ENCODE data around the gene TSPAN11. TPM values are rescaled to one million over a fixed set of nuclear protein-coding genes. Genes with fewer than 3 reads are reported as not detected.

Gene TSPAN11
- total and polyA plus RNA-seq, 2 of the 4 experiments (the other 2 are of a cell fraction), result 0.18 to 0.26 TPM

DNA sequence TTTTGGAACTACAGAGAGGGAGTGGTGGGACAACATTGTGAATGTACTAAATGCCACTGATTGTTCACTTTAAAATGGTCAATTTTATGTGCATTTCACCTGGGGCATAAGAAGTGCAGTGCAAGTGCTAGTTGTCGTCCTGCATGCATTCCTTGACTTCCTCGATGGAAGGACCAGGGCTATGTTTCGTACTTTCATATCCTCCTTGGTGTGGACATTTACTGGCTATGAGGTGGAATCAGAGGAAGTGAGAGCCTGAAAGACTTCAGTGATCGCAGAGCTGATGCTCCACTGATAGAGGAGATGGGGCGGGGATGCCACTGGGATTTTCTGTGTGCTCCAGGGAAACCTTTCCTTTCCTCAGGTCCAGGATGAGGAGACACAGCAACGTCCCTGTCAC is 93.0 kb downstream of the TSPAN11 start:
- ATAC-seq (ENCODE audit: low read depth), result no peak
- ChIA-PET CTCF (no interaction called here), POLR2A (ENCODE audit: unreplicated experiment) (no interaction called here)
- no peaks in the 10 kb centered on the region for H3K79me1 ChIP-seq (ENCODE audit: low read depth in 1 of 2, low read length in 2 of 2)
- no peaks in the 10 kb centered on the region for H3K4me1 ChIP-seq (ENCODE audit: control insufficient read depth, insufficient read depth, low read length)
- no peak overlapping the region for H3K9ac ChIP-seq (ENCODE audit: low read depth, low read length)
- H4K20me1 ChIP-seq (ENCODE audit: insufficient read depth, low read length), result no peaks in the 10 kb centered on the region
- no peak overlapping the region for H2BK20ac ChIP-seq (ENCODE audit: low read depth, low read length)
- no peaks in the 10 kb centered on the region; the same call in 1 of the 2 replicates for H3K9me1 ChIP-seq (ENCODE audit: insufficient read depth, low read length)
- no peak overlapping the region for H4K8ac ChIP-seq (ENCODE audit: low read depth in 2 of 2, low read length in 2 of 2)
- in situ Hi-C loops (cut with MboI; ENCODE audit: low sequenced_read_pairs), result no loop called here
- dilution Hi-C loops (cut with HindIII; ENCODE audit: low sequenced_read_pairs, unreplicated experiment), result no loop called here
- H2AK9ac ChIP-seq (replicated peaks; ENCODE audit: low read depth, low read length, poor library complexity), result no peak overlapping the region
- no peak overlapping the region for H3K4ac ChIP-seq (ENCODE audit: low read depth, low read length)
- H3K4me3 ChIP-seq (ENCODE audit: insufficient read depth, low read depth, low read length), result no peak overlapping the region
- H2AFZ ChIP-seq (replicated peaks; ENCODE audit: low read length, poor library complexity), result no peak overlapping the region
- no peak overlapping the region for H3K23ac ChIP-seq (ENCODE audit: low read depth, low read length)
- intact Hi-C loops (cut with micrococcal nuclease), result no loop called here
- H4K91ac ChIP-seq (ENCODE audit: insufficient read depth, low read depth, low read length), result no peak overlapping the region
- 77% methylated on average over 3 of the region's 6 CpGs; no CpG with 5 or more reads in 1 of the 2 experiments for WGBS, 2 experiments (ENCODE audit: extremely low coverage in 2 of 2, insufficient read length in 1 of 2)
- peaks cover 11% of the 10 kb centered on the region for H3K27me3 ChIP-seq (ENCODE audit: control insufficient read depth, insufficient read depth, low read length)
- BruUV-seq (replicated peaks), result no TSS peak
- no peak overlapping the region for H2AK5ac ChIP-seq (ENCODE audit: low read depth, low read length)
- H3K36me3 ChIP-seq (ENCODE audit: control insufficient read depth, insufficient read depth, low read length), result no peaks in the 10 kb centered on the region
- no peaks in the 10 kb centered on the region for H3K9me3 ChIP-seq (ENCODE audit: control insufficient read depth, insufficient read depth, low read length)
- DNase-seq, result no peak
- no peak overlapping the region for H3K4me2 ChIP-seq (ENCODE audit: low read depth, low read length)
- TF ChIP-seq RCOR1 (IDR thresholded peaks at IDR 0.05; ENCODE audit: insufficient replicate concordance, low read length) (no peak), CHD1 (IDR thresholded peaks at IDR 0.05; ENCODE audit: low read depth, low read length) (no peak), FOS (IDR thresholded peaks at IDR 0.05; ENCODE audit: low read depth, low read length) (no peak), POLR2A (IDR thresholded peaks at IDR 0.05; ENCODE audit: low read depth, low read length) (no peak), MAFK (IDR thresholded peaks at IDR 0.05; ENCODE audit: low read depth, low read length) (no peak), MXI1 (IDR thresholded peaks at IDR 0.05; ENCODE audit: borderline replicate concordance, low read depth, low read length) (no peak), CEBPB (IDR thresholded peaks at IDR 0.05; ENCODE audit: low read depth, low read length) (no peak), RFX5 (IDR thresholded peaks at IDR 0.05; ENCODE audit: low read depth, low read length) (no peak), RAD21 (IDR thresholded peaks at IDR 0.05; ENCODE audit: low read length) (no peak), NFE2L2 (IDR thresholded peaks at IDR 0.05; ENCODE audit: low read depth, low read length) (no peak), SMC3 (IDR thresholded peaks at IDR 0.05; ENCODE audit: low read depth, low read length) (no peak), BHLHE40 (IDR thresholded peaks at IDR 0.05; ENCODE audit: low read depth, low read length) (no peak), MAZ (IDR thresholded peaks at IDR 0.05; ENCODE audit: borderline replicate concordance, low read depth, low read length) (no peak)
- TF ChIP-seq, protein P1, sequence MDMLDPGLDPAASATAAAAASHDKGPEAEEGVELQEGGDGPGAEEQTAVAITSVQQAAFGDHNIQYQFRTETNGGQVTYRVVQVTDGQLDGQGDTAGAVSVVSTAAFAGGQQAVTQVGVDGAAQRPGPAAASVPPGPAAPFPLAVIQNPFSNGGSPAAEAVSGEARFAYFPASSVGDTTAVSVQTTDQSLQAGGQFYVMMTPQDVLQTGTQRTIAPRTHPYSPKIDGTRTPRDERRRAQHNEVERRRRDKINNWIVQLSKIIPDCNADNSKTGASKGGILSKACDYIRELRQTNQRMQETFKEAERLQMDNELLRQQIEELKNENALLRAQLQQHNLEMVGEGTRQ (IDR thresholded peaks at IDR 0.05; ENCODE audit: low read depth, low read length), result no peak
- TF ChIP-seq, protein P2, sequence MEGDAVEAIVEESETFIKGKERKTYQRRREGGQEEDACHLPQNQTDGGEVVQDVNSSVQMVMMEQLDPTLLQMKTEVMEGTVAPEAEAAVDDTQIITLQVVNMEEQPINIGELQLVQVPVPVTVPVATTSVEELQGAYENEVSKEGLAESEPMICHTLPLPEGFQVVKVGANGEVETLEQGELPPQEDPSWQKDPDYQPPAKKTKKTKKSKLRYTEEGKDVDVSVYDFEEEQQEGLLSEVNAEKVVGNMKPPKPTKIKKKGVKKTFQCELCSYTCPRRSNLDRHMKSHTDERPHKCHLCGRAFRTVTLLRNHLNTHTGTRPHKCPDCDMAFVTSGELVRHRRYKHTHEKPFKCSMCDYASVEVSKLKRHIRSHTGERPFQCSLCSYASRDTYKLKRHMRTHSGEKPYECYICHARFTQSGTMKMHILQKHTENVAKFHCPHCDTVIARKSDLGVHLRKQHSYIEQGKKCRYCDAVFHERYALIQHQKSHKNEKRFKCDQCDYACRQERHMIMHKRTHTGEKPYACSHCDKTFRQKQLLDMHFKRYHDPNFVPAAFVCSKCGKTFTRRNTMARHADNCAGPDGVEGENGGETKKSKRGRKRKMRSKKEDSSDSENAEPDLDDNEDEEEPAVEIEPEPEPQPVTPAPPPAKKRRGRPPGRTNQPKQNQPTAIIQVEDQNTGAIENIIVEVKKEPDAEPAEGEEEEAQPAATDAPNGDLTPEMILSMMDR (conservative IDR thresholded peaks at IDR 0.05; ENCODE audit: low read depth, low read length), result no peak
- TF ChIP-seq, protein P3, sequence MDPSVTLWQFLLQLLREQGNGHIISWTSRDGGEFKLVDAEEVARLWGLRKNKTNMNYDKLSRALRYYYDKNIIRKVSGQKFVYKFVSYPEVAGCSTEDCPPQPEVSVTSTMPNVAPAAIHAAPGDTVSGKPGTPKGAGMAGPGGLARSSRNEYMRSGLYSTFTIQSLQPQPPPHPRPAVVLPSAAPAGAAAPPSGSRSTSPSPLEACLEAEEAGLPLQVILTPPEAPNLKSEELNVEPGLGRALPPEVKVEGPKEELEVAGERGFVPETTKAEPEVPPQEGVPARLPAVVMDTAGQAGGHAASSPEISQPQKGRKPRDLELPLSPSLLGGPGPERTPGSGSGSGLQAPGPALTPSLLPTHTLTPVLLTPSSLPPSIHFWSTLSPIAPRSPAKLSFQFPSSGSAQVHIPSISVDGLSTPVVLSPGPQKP (IDR thresholded peaks at IDR 0.05; ENCODE audit: borderline replicate concordance, low read depth, low read length), result no peak
- H2BK120ac ChIP-seq (ENCODE audit: low read depth, low read length), result no peak overlapping the region
- no peak overlapping the region for H3K14ac ChIP-seq (replicated peaks; ENCODE audit: low read depth, low read length)
- H3K56ac ChIP-seq (ENCODE audit: extremely low read depth, insufficient read depth, low read length), result no peak overlapping the region
- H2BK15ac ChIP-seq (ENCODE audit: low read depth, low read length), result no peak overlapping the region
- H3K18ac ChIP-seq (ENCODE audit: low read depth, low read length), result no peak overlapping the region
- H2BK5ac ChIP-seq (ENCODE audit: low read depth, low read length, poor library complexity, severe bottlenecking), result no peak overlapping the region
- no peak overlapping the region for H4K5ac ChIP-seq (ENCODE audit: low read depth, low read length)
- no peak overlapping the region for H3K27ac ChIP-seq (ENCODE audit: insufficient read depth, low read length)

All from IMR-90 (cell line).